DOHH2 (cell line): ENCODE results near the gene PLPP3.

Experiments used
- CTCF ChIP-seq: fragments of 200-600 bp; sonication (generic); IDR thresholded peaks from one replicate; pipeline ENCODE4 v1.5.1; 2014; ENCODE audit warnings: antibody characterized with exemption, mild to moderate bottlenecking, low read depth, low read length; ENCODE audit not compliant: poor library complexity, severe bottlenecking
- EZH2phosphoT487 ChIP-seq: fragments of 200-600 bp; sonication (generic); IDR thresholded peaks from 2 replicates; pipeline ENCODE4 v1.6.1; 2017; ENCODE audit warnings: borderline replicate concordance, mild to moderate bottlenecking, antibody characterized with exemption, low read length, moderate library complexity, mixed read lengths

- no peak for TF ChIP-seq CTCF
- TF ChIP-seq EZH2phosphoT487, result no peak
Measured at GRCh38 chr1:56459260-56459659, 120.1 kb downstream of the PLPP3 start.
